Testis (tissue), 3 donors: ENCODE results near the gene NKAIN4. TPM values are rescaled to one million over a fixed set of nuclear protein-coding genes. Genes with fewer than 3 reads are reported as not detected.

Experiments
- DNase-seq: peaks from one replicate; pipeline ENCODE4 v3.0.0-alpha.2; 2019
- H3K27ac ChIP-seq, 2 donors: fragments of 200-600 bp; sonication (generic); one replicate each; pipeline ENCODE4 v1.5.1; 2019
- H3K27me3 ChIP-seq: fragments of 200-600 bp; sonication (generic); one replicate; pipeline ENCODE4 v1.5.1; 2019
- H3K36me3 ChIP-seq: fragments of 200-600 bp; sonication (generic); one replicate; pipeline ENCODE4 v1.5.1; 2017; ENCODE audit warnings: low read depth; ENCODE audit errors: missing control alignments
- H3K4me1 ChIP-seq: fragments of 200-600 bp; sonication (generic); one replicate; pipeline ENCODE4 v1.5.1; 2019
- H3K4me3 ChIP-seq, 2 donors: fragments of 200-600 bp; sonication (generic); one replicate each; pipeline ENCODE4 v1.5.1; 2017 to 2019
- H3K9me3 ChIP-seq: fragments of 200-600 bp; sonication (generic); one replicate; pipeline ENCODE4 v1.5.1; 2017
- POLR2A ChIP-seq: fragments of 450-650 bp; IDR thresholded peaks from one replicate; pipeline ENCODE4 v1.6.1; 2017; ENCODE audit warnings: antibody characterized with exemption, mild to moderate bottlenecking, moderate library complexity
- WGBS, 2 donors: methylation state at CpG; one replicate each; pipeline ENCODE4 v1.1.5; 2018; 5-methylcytosine and 5-hydroxymethylcytosine counted together
- intact Hi-C: fragments of 100-400 bp; cut with DNase I; formaldehyde crosslinking; loops from one replicate; pipeline ENCODE4 v1.15.1; 2023; ENCODE audit warnings: low total_unique reads
- polyA plus RNA-seq: library from polyadenylated mRNA; stranded (reverse); fragments of 350-450 nt; fragmentation: Illumina TruSeq; extraction: RNeasy Lipid Tissue Mini Kit (QIAGEN cat#74804); gene quantifications from one replicate; pipeline ENCODE4 v1.2.3, GENCODE V29; 2014; ENCODE audit warnings: low read depth, low replicate concordance; ENCODE audit not compliant: insufficient read depth
- total RNA-seq, 2 donors: library from RNA; depleted of rRNA; stranded (reverse); fragments of >200 nt; gene quantifications; one replicate each; pipeline ENCODE4 v1.2.3, GENCODE V29; 2016
- TF ChIP-seq, protein P1 (sequence below), 3 experiments: fragments of 450-650 bp in 2 of 3; fragments of 200-600 bp in 1 of 3; sonication (generic) in 1 of 3; IDR thresholded peaks; one replicate each; pipeline ENCODE4 v1.5.1; 2016 to 2019; ENCODE audit warnings: antibody characterized with exemption in 3 of 3, mild to moderate bottlenecking in 2 of 3, moderate library complexity in 1 of 3

Gene NKAIN4
- total and polyA plus RNA-seq, 3 donors from 2014 or later: 3.9 to 6.0 (median 4.7) TPM

DNA sequence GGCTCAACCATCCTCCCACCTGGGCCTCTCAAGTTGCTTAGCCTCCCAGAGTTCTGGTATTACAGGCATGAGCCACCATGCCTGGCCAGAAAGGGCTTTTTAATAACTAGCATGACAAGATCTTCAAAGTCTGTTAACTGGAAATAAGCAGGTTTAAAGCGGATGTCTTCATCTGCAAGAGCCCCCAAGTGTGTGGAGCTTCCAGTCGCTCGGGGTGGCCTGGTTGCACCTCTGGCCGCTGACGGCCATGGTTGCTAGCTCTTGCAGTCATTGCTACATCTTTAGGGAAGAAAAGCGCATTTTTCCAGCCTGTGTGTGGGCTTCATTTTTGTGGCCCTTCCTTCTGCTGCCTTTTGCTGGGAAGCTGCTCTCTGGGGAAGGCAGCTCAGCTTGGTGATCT, 26.1 kb upstream of the NKAIN4 start:
- no peak for DNase-seq
- intact Hi-C loops: no loop called here
- H3K4me1 ChIP-seq: no peaks in the 10 kb centered on the region
- no peaks in the 10 kb centered on the region for H3K27me3 ChIP-seq
- H3K4me3 ChIP-seq: no peak overlapping the region
- H3K36me3 ChIP-seq: no peaks in the 10 kb centered on the region
- H3K9me3 ChIP-seq: no peaks in the 10 kb centered on the region
- 87 to 97% methylated on average over 6 of the region's 6 CpGs for whole genome bisulfite sequencing, 2 donors
- TF ChIP-seq, protein P1, sequence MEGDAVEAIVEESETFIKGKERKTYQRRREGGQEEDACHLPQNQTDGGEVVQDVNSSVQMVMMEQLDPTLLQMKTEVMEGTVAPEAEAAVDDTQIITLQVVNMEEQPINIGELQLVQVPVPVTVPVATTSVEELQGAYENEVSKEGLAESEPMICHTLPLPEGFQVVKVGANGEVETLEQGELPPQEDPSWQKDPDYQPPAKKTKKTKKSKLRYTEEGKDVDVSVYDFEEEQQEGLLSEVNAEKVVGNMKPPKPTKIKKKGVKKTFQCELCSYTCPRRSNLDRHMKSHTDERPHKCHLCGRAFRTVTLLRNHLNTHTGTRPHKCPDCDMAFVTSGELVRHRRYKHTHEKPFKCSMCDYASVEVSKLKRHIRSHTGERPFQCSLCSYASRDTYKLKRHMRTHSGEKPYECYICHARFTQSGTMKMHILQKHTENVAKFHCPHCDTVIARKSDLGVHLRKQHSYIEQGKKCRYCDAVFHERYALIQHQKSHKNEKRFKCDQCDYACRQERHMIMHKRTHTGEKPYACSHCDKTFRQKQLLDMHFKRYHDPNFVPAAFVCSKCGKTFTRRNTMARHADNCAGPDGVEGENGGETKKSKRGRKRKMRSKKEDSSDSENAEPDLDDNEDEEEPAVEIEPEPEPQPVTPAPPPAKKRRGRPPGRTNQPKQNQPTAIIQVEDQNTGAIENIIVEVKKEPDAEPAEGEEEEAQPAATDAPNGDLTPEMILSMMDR (IDR thresholded peaks at IDR 0.05): no peak
- no peak for TF ChIP-seq POLR2A
- no peak overlapping the region for H3K27ac ChIP-seq

DNA sequence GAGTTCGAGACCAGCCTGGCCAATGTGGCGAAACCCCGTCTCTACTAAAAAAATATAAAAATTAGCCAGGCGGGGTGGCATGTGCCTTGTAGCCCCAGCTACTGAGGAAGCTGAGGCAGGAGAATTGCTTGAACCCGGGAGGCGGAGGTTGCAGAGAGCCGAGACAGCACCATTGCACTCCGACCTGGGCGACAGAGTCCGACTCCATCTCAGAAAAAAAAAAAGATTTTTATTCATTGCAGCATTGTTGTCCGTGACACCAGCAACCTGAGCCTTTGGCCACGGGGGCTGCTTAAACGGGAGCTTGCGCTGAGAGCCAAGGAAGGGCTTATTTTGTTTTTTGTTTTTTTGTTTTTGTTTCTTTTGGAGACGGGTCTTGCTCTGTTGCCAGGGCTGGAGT, 25.7 kb upstream of the NKAIN4 start:
- no peak for DNase-seq
- H3K36me3 ChIP-seq: no peaks in the 10 kb centered on the region
- H3K27ac ChIP-seq: no peak overlapping the region
- intact Hi-C loops: no loop called here
- peaks cover under 1% of the 10 kb centered on the region for H3K4me1 ChIP-seq
- no peak overlapping the region for H3K4me3 ChIP-seq
- no peaks in the 10 kb centered on the region for H3K9me3 ChIP-seq
- no peak for TF ChIP-seq POLR2A
- TF ChIP-seq, protein P1 (IDR thresholded peaks at IDR 0.05): no peak
- WGBS, 2 donors: 84 to 88% methylated on average over 15 of the region's 15 CpGs
- no peaks in the 10 kb centered on the region for H3K27me3 ChIP-seq

DNA sequence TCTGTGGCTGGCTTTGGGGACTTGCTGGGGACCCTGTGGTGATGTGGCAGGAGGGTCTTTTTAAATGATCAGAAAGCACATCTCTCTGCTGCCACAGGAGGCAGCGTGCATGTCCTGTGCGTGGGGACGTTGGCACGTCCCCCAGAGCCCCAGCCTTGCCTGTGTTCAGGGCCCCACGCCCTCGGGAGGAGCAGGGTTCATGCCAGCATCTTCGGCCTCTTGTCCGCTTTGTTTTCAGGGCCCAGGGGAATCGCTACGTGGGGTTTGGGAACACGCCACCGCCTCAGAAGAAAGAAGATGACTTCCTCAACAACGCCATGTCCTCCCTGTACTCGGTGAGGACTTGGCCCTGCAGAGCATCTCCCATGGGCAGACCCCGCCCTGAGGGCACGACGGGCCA, 24.4 kb upstream of the NKAIN4 start:
- 85 to 88% methylated on average over 17 of the region's 17 CpGs for WGBS, 2 donors
- Histone ChIP-seq H3K4me3 (no peak overlapping the region), H3K9me3 (no peaks in the 10 kb centered on the region), H3K27ac (no peak overlapping the region), H3K36me3 (no peaks in the 10 kb centered on the region), H3K27me3 (no peaks in the 10 kb centered on the region), H3K4me1 (peaks cover 13% of the 10 kb centered on the region)
- intact Hi-C loops: no loop called here
- no peak for DNase-seq
- TF ChIP-seq POLR2A: no peak
- TF ChIP-seq, protein P1 (IDR thresholded peaks at IDR 0.05): no peak

DNA sequence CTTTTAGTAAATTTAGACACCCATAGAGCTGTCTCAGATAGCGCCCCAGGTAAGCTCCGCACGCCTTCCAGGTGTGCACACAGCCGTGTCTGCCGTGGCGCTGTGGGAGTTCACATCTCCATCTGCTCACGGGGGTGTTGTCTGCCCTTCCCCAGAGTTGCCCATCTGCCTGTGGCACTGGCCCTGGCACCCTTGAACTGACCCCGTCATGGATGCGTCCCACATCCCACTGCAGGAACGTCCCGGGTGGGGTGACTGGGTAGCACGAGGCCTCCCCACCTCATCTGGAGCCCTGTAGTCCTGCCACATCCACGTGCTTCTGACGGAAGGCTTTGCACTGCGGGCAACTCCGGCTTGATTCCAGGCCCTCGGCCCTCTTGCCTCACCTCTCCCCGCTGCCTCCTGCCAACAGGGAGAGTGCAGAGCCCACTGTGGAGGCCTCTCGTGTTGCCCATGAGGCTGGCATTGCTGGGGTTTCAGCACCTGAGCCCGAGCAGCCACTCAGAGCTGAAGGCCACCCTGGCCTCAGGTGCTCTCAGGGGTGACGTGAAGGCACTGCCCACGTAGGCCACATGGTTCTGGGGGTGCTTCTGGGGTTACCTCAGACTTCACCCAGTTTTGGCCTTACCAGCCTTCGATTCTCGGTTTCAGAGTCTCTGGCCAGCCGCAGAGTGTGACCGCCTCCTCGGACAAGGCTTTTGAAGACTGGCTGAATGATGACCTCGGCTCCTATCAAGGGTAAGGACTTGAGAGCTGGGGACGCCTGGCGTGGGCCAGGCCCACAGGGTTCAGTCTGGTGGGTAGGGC, 23.4 kb upstream of the NKAIN4 start:
- intact Hi-C loops: no loop called here
- no peak overlapping the region for H3K4me3 ChIP-seq
- no peaks in the 10 kb centered on the region for H3K36me3 ChIP-seq
- DNase-seq: no peak
- H3K9me3 ChIP-seq: no peaks in the 10 kb centered on the region
- TF ChIP-seq, protein P1 (IDR thresholded peaks at IDR 0.05): no peak
- TF ChIP-seq POLR2A: no peak
- H3K27me3 ChIP-seq: no peaks in the 10 kb centered on the region
- no peak overlapping the region for H3K27ac ChIP-seq
- WGBS, 2 donors: 94% methylated on average over 14 to 30 of the region's 30 CpGs
- H3K4me1 ChIP-seq: peaks cover 17% of the 10 kb centered on the region

DNA sequence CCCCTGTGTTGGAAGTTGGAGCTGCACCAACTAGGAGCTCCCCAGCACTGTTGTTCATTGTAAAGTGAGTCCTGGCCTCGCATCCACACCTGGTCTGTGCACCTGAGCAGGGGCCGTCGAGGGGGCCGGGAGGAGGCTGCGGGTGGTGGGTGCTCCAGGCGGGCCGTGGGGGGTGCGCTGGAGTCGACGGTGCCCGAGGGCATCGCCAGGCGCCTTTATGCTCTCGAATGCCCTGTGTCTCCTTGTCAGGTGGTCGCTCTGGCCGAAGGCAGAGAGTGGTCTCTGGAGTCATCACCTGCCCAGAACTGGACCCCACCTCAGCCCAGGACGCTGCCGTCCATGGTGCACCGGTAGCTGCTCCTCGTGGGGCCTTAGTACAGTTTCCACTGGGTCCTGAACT, 22.7 kb upstream of the NKAIN4 start:
- H3K36me3 ChIP-seq: no peaks in the 10 kb centered on the region
- intact Hi-C loops: no loop called here

More for the DNA sequence above, 22.7 kb upstream of the NKAIN4 start:
- Histone ChIP-seq H3K27me3 (no peaks in the 10 kb centered on the region), H3K27ac (no peak overlapping the region), H3K4me3 (no peak overlapping the region), H3K9me3 (no peaks in the 10 kb centered on the region), H3K4me1 (peaks cover 17% of the 10 kb centered on the region)
- no peak for DNase-seq
- WGBS, 2 donors: 93 to 95% methylated on average over 10 to 20 of the region's 20 CpGs
- TF ChIP-seq, protein P1 (IDR thresholded peaks at IDR 0.05): no peak
- TF ChIP-seq POLR2A: no peak
